ENCODE data around the gene PIK3AP1. TPM values are rescaled to one million over a fixed set of nuclear protein-coding genes. Genes with fewer than 3 reads are reported as not detected.
"Not testable (repeated sequence)": the region's sequence is repeated elsewhere in the genome, so short reads cannot be mapped to it uniquely, and the experiment has no call there.

The PIK3AP1 gene
- total RNA-seq, 1 experiment from 2014 or later: 131 TPM

DNA sequence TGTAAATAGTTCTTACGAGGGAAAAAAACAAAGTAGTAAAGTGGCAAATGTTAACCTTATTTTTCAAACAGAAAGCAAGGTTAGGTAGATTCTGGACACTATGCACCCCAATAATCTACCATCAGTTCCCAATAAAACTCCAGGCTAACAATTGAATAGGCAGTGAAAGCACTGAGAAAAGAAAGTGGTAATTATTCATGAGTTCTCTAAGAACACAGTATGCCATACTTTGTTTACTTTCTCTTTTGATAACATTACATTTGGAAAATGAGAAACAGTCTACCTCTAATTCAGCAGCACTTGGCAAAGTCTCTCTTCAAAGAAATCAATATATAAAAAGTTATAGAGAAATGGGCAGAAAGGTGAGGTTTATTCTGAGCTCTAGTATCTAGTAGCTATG, 151.9 kb downstream of the PIK3AP1 start:
- Histone ChIP-seq H3K9me2 (replicated peaks; ENCODE audit: insufficient read depth, low read length) (no peaks in the 10 kb centered on the region), H3K4me3 (ENCODE audit: low read length) (no peak overlapping the region), H3K4me1 (ENCODE audit: low read length) (no peaks in the 10 kb centered on the region), H3K79me2 (ENCODE audit: low read length) (peaks cover 94% of the 10 kb centered on the region), H3K36me3 (ENCODE audit: insufficient read depth, low read length) (no peaks in the 10 kb centered on the region), H3K4me2 (ENCODE audit: low read depth, low read length, poor library complexity, severe bottlenecking) (no peak overlapping the region), H3K9me3 (ENCODE audit: low read length) (no peaks in the 10 kb centered on the region), H3K27me3 (ENCODE audit: low read length) (no peaks in the 10 kb centered on the region), H2AFZ (ENCODE audit: low read length) (no peak overlapping the region), H3K27ac (ENCODE audit: low read length) (no peak overlapping the region), H4K20me1 (ENCODE audit: insufficient read depth, low read depth, low read length) (0 out of 2 replicates have a peak, but pooled peaks cover 4% of the 10 kb centered on the region), H3K9ac (ENCODE audit: low read length) (no peak overlapping the region)
- DNase-seq: no peak

DNA sequence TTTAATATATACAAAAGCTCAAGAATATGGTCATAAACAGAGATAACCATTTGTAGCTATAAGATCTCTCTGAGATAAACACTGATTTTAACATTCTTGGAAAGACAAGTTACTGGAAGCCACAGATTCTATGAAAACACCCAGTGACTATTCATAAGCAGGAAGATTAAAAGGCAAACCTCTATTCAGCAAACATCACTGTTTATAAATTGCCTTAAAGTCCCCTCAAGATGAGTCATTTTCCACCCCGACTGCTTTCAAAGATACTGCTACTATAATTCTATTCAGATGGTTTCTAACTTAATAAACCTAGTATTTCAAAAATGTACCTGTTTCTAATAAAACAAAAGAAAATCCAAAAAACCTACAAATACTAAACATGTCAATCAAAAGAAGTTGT, 154.5 kb downstream of the PIK3AP1 start:
- Histone ChIP-seq H3K9ac (ENCODE audit: low read length) (no peak overlapping the region), H3K9me3 (ENCODE audit: low read length) (no peaks in the 10 kb centered on the region), H3K36me3 (ENCODE audit: insufficient read depth, low read length) (no peaks in the 10 kb centered on the region)

DNA sequence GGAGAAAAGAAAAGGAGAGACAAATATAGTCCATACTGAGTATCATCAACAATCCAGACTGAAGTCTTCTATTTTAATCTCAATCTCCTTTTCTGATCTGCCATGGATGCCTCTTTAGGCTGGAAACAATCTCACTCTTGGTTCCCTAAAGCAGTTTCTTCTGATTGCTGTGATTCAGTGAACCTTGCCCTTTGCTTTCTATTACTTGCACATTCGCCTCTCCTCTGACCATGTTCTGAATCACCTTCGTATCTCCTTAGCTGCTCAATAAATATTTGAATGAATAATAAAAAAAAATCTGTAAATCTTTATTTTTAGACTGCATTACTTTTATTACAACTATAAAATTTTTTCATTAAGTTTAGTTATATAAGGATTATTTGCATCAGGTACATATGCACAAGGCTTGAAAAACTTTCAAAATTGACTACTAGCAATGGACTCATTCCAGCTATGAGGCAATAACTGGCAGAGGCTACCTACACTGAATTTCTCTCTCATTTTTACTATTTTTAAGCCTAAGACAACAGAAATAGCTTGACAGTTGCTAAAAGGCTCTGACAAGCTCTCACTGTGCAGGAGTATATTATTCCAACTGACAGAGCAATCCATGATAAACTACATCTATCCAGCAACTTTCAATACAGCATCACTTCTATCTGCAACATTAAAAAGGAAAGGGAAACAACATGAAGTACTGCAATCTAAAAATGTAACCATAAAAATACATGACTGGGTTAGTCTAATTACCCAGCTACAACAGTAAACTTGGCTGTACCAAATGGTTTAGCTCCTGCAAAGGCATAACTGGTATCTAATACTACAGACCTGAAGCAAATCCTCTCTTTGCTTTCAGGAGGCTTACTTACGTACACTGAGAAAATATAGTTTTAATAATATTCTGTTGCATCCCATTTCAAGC, 159.1 kb downstream of the PIK3AP1 start:
- no peak overlapping the region for H3K4me2 ChIP-seq (ENCODE audit: low read depth, low read length, poor library complexity, severe bottlenecking)
- H2AFZ ChIP-seq (ENCODE audit: low read length): no peak overlapping the region
- no peaks in the 10 kb centered on the region for H3K27me3 ChIP-seq (ENCODE audit: low read length)
- no peak overlapping the region for H3K9ac ChIP-seq (ENCODE audit: low read length)
- no peaks in the 10 kb centered on the region for H3K9me3 ChIP-seq (ENCODE audit: low read length)
- H3K4me1 ChIP-seq (ENCODE audit: low read length): no peaks in the 10 kb centered on the region
- H3K79me2 ChIP-seq (ENCODE audit: low read length): peaks cover 26% of the 10 kb centered on the region
- no peak overlapping the region for H3K27ac ChIP-seq (ENCODE audit: low read length)
- no peaks in the 10 kb centered on the region for H3K9me2 ChIP-seq (replicated peaks; ENCODE audit: insufficient read depth, low read length)
- H3K36me3 ChIP-seq (ENCODE audit: insufficient read depth, low read length): 0 out of 2 replicates have a peak, but pooled peaks cover 4% of the 10 kb centered on the region
- H3K4me3 ChIP-seq (ENCODE audit: low read length): no peak overlapping the region
- DNase-seq: no peak
- H4K20me1 ChIP-seq (ENCODE audit: insufficient read depth, low read depth, low read length): no peaks in the 10 kb centered on the region

More for the DNA sequence above, 154.5 kb downstream of the PIK3AP1 start:
- Histone ChIP-seq H3K4me2 (ENCODE audit: low read depth, low read length, poor library complexity, severe bottlenecking) (no peak overlapping the region), H3K4me3 (ENCODE audit: low read length) (no peak overlapping the region), H3K27ac (ENCODE audit: low read length) (no peak overlapping the region), H3K79me2 (ENCODE audit: low read length) (peaks cover 68% of the 10 kb centered on the region), H2AFZ (ENCODE audit: low read length) (no peak overlapping the region), H4K20me1 (ENCODE audit: insufficient read depth, low read depth, low read length) (0 out of 2 replicates have a peak, but pooled peaks cover 4% of the 10 kb centered on the region), H3K4me1 (ENCODE audit: low read length) (no peaks in the 10 kb centered on the region), H3K27me3 (ENCODE audit: low read length) (no peaks in the 10 kb centered on the region), H3K9me2 (replicated peaks; ENCODE audit: insufficient read depth, low read length) (no peaks in the 10 kb centered on the region)
- DNase-seq: no peak

DNA sequence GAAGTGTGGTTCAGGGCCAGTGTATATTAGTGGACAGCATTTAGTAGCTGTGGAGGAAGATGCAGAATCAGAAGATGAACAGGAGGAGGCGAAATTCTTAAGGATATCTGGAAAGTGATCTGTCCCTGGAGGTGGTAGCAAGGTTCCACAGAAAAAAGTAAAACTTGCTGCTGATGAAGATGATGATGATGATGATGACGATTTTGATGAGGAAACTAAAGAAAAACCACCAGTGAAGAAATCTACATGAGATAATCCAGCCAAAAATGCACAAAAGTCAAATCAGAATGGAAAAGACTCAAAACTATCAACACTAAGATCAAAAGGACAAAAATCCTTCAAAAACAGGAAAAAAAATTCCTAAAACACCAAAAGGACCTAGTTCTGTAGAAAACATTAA, 159.8 kb downstream of the PIK3AP1 start:
- no peak for DNase-seq
- H3K9me3 ChIP-seq (ENCODE audit: low read length): no peaks in the 10 kb centered on the region
- no peak overlapping the region for H3K4me2 ChIP-seq (ENCODE audit: low read depth, low read length, poor library complexity, severe bottlenecking)
- no peak overlapping the region for H3K9ac ChIP-seq (ENCODE audit: low read length)
- H3K9me2 ChIP-seq (replicated peaks; ENCODE audit: insufficient read depth, low read length): no peaks in the 10 kb centered on the region
- no peaks in the 10 kb centered on the region for H3K4me1 ChIP-seq (ENCODE audit: low read length)
- H3K27me3 ChIP-seq (ENCODE audit: low read length): no peaks in the 10 kb centered on the region
- H3K79me2 ChIP-seq (ENCODE audit: low read length): peaks cover 21% of the 10 kb centered on the region
- H3K4me3 ChIP-seq (ENCODE audit: low read length): no peak overlapping the region
- H3K36me3 ChIP-seq (ENCODE audit: insufficient read depth, low read length): 0 out of 2 replicates have a peak, but pooled peaks cover 4% of the 10 kb centered on the region
- H2AFZ ChIP-seq (ENCODE audit: low read length): no peak overlapping the region
- H3K27ac ChIP-seq (ENCODE audit: low read length): no peak overlapping the region
- H4K20me1 ChIP-seq (ENCODE audit: insufficient read depth, low read depth, low read length): no peaks in the 10 kb centered on the region

DNA sequence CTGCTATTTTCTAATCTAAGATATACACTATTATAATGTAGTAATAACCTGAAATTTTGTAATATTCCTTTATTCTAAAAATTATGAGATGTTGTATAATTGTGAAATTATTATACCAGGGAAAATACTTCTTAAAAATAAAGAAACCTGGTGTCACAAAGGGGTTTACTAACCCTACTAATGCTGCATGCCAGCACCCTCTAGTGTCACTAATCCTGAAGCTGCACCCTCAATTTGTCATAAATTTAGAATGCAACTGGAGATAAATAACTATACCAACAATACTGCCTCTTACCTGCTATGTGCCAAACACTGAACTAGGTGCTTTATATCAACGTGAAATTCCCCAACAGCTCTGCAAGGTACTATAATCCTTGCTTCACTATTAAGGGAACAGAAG, 164.3 kb downstream of the PIK3AP1 start:
- Histone ChIP-seq H4K20me1 (ENCODE audit: insufficient read depth, low read depth, low read length) (no peaks in the 10 kb centered on the region), H3K27me3 (ENCODE audit: low read length) (no peaks in the 10 kb centered on the region), H2AFZ (ENCODE audit: low read length) (no peak overlapping the region), H3K27ac (ENCODE audit: low read length) (no peak overlapping the region), H3K4me2 (ENCODE audit: low read depth, low read length, poor library complexity, severe bottlenecking) (no peak overlapping the region), H3K4me1 (ENCODE audit: low read length) (no peaks in the 10 kb centered on the region), H3K9ac (ENCODE audit: low read length) (no peak overlapping the region), H3K79me2 (ENCODE audit: low read length) (peaks cover 8% of the 10 kb centered on the region; the same call in 1 of the 2 replicates), H3K9me3 (ENCODE audit: low read length) (no peaks in the 10 kb centered on the region), H3K4me3 (ENCODE audit: low read length) (no peak overlapping the region), H3K36me3 (ENCODE audit: insufficient read depth, low read length) (peaks cover 8% of the 10 kb centered on the region; the same call in 1 of the 2 replicates), H3K9me2 (replicated peaks; ENCODE audit: insufficient read depth, low read length) (no peaks in the 10 kb centered on the region)
- no peak for DNase-seq

DNA sequence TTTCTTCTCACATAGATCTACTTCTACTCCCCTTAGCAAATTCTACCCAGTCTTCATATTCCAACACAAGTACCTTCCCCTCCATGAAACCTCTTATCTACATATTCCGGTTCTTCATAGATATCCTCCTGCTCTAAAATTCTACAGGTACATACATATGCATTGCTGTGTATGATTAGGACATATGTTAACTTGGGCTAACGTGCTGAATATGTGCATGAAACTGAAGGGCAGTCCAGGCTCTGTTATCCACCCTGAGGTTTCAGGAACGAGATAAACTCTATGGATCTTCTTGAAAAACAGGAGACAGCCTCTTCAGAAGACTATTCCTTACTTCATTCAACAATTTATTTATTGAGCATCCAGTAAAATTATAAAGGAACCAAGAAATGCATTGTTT, 165.0 kb downstream of the PIK3AP1 start:
- DNase-seq: no peak
- Histone ChIP-seq H3K9me3 (ENCODE audit: low read length) (no peaks in the 10 kb centered on the region), H3K4me1 (ENCODE audit: low read length) (no peaks in the 10 kb centered on the region), H3K79me2 (ENCODE audit: low read length) (peaks cover 14% of the 10 kb centered on the region), H3K9me2 (replicated peaks; ENCODE audit: insufficient read depth, low read length) (no peaks in the 10 kb centered on the region), H3K4me3 (ENCODE audit: low read length) (no peak overlapping the region), H3K36me3 (ENCODE audit: insufficient read depth, low read length) (peaks cover 8% of the 10 kb centered on the region; the same call in 1 of the 2 replicates), H2AFZ (ENCODE audit: low read length) (no peak overlapping the region), H3K4me2 (ENCODE audit: low read depth, low read length, poor library complexity, severe bottlenecking) (no peak overlapping the region), H3K27me3 (ENCODE audit: low read length) (no peaks in the 10 kb centered on the region), H3K27ac (ENCODE audit: low read length) (no peak overlapping the region), H4K20me1 (ENCODE audit: insufficient read depth, low read depth, low read length) (no peaks in the 10 kb centered on the region), H3K9ac (ENCODE audit: low read length) (no peak overlapping the region)

DNA sequence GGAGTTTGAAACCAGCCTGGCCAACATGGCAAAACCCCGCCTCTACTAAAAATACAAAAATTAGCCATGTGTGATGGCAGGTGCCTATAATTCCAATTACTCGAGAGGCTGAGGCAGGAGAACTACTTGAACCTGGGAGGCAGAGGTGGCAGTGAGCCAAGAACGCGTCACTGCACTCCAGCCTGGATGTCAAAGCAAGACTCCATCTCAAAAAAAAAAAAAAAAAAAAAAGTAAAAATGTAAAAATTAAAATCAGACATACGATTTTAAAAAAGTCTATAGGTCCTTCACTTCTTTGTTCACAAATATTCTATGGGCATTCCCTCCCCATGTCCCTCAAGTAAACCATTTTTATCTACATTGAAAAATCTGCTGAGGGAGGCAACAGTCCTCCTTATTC, 171.7 kb downstream of the PIK3AP1 start:
- H3K79me2 ChIP-seq (ENCODE audit: low read length): peaks cover 25% of the 10 kb centered on the region
- H3K4me1 ChIP-seq (ENCODE audit: low read length): no peaks in the 10 kb centered on the region
- no peak overlapping the region for H3K9ac ChIP-seq (ENCODE audit: low read length)
- no peak overlapping the region for H3K4me2 ChIP-seq (ENCODE audit: low read depth, low read length, poor library complexity, severe bottlenecking)
- peaks cover 2% of the 10 kb centered on the region; the same call in 1 of the 2 replicates for H3K36me3 ChIP-seq (ENCODE audit: insufficient read depth, low read length)
- no peaks in the 10 kb centered on the region for H3K9me2 ChIP-seq (replicated peaks; ENCODE audit: insufficient read depth, low read length)
- DNase-seq: no peak
- H3K4me3 ChIP-seq (ENCODE audit: low read length): no peak overlapping the region
- H4K20me1 ChIP-seq (ENCODE audit: insufficient read depth, low read depth, low read length): no peaks in the 10 kb centered on the region
- H2AFZ ChIP-seq (ENCODE audit: low read length): no peak overlapping the region
- H3K27me3 ChIP-seq (ENCODE audit: low read length): no peaks in the 10 kb centered on the region
- no peaks in the 10 kb centered on the region for H3K9me3 ChIP-seq (ENCODE audit: low read length)
- no peak overlapping the region for H3K27ac ChIP-seq (ENCODE audit: low read length)

DNA sequence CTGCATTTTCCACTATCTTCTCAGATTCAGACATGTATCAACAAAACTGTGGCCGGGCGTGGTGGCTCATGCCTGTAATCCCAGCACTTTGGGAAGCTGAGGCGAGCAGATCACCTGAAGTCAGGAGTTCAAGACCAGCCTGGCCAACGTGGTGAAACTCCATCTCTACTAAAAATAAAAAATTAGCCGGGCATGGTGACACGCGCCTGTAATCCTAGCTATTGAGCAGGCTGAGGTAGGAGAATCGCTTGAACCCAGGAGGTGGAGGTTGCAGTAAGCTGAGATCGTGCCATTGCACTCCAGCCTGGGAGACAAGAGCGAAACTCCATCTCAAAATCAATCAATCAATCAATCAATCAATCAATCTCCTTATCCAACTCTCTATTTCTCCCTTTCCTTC, 174.8 kb downstream of the PIK3AP1 start:
- H3K27ac ChIP-seq (ENCODE audit: low read length); H3K9ac ChIP-seq (ENCODE audit: low read length); H3K4me3 ChIP-seq (ENCODE audit: low read length): not testable (repeated sequence)

More for the DNA sequence above, 174.8 kb downstream of the PIK3AP1 start:
- not testable (repeated sequence) for H2AFZ ChIP-seq (ENCODE audit: low read length); H3K27me3 ChIP-seq (ENCODE audit: low read length); H3K9me3 ChIP-seq (ENCODE audit: low read length); H4K20me1 ChIP-seq (ENCODE audit: insufficient read depth, low read depth, low read length); DNase-seq; H3K9me2 ChIP-seq (replicated peaks; ENCODE audit: insufficient read depth, low read length); H3K4me1 ChIP-seq (ENCODE audit: low read length); H3K36me3 ChIP-seq (ENCODE audit: insufficient read depth, low read length); H3K4me2 ChIP-seq (ENCODE audit: low read depth, low read length, poor library complexity, severe bottlenecking)
- H3K79me2 ChIP-seq (ENCODE audit: low read length): peaks cover 21% of the 10 kb centered on the region
